Measurements from ENCODE around the gene MEIS3. TPM values are rescaled to one million over a fixed set of nuclear protein-coding genes. Genes with fewer than 3 reads are reported as not detected.

The MEIS3 gene
- total RNA-seq, 3 donors from 2014 or later = 2.1 to 11.6 (median 4.2) TPM

- ATAC-seq (no peak), DNase-seq (no peak)
- Histone ChIP-seq H3K4me1 (ENCODE audit: low read depth) (peaks cover 7% of the 10 kb centered on the region), H3K9me3 (no peaks in the 10 kb centered on the region), H3K4me3 (no peak overlapping the region), H3K36me3 (ENCODE audit: low read depth) (no peaks in the 10 kb centered on the region)
- TF ChIP-seq, protein P1, sequence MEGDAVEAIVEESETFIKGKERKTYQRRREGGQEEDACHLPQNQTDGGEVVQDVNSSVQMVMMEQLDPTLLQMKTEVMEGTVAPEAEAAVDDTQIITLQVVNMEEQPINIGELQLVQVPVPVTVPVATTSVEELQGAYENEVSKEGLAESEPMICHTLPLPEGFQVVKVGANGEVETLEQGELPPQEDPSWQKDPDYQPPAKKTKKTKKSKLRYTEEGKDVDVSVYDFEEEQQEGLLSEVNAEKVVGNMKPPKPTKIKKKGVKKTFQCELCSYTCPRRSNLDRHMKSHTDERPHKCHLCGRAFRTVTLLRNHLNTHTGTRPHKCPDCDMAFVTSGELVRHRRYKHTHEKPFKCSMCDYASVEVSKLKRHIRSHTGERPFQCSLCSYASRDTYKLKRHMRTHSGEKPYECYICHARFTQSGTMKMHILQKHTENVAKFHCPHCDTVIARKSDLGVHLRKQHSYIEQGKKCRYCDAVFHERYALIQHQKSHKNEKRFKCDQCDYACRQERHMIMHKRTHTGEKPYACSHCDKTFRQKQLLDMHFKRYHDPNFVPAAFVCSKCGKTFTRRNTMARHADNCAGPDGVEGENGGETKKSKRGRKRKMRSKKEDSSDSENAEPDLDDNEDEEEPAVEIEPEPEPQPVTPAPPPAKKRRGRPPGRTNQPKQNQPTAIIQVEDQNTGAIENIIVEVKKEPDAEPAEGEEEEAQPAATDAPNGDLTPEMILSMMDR (IDR thresholded peaks at IDR 0.05) = no peak
- intact Hi-C loops (cut with DNase I, micrococcal nuclease) = no loop called here
Measured at GRCh38 chr19:47459477-47459876, 40.1 kb upstream of the MEIS3 start.

GRCh38 chr19:47458672-47459071 is 39.3 kb upstream of the MEIS3 start:
- Histone ChIP-seq H3K4me1 (ENCODE audit: low read depth) (peaks cover 7% of the 10 kb centered on the region), H3K36me3 (ENCODE audit: low read depth) (no peaks in the 10 kb centered on the region), H3K4me3 (no peak overlapping the region), H3K9me3 (no peaks in the 10 kb centered on the region)
- TF ChIP-seq, protein P1 (IDR thresholded peaks at IDR 0.05) = no peak
- no peak for DNase-seq
- ATAC-seq = no peak
- intact Hi-C loops (cut with DNase I, micrococcal nuclease) = no loop called here

GRCh38 chr19:47456721-47457474 is 37.6 kb upstream of the MEIS3 start:
- DNase-seq = no peak
- intact Hi-C loops (cut with DNase I, micrococcal nuclease) = no loop called here
- H3K36me3 ChIP-seq (ENCODE audit: low read depth) = no peaks in the 10 kb centered on the region
- H3K4me1 ChIP-seq (ENCODE audit: low read depth) = peaks cover 7% of the 10 kb centered on the region
- TF ChIP-seq, protein P1 (IDR thresholded peaks at IDR 0.05) = no peak
- H3K4me3 ChIP-seq = no peak overlapping the region
- peak; percentile 34 for ATAC-seq
- no peaks in the 10 kb centered on the region for H3K9me3 ChIP-seq

- Histone ChIP-seq H3K4me1 (ENCODE audit: low read depth) (peaks cover 9% of the 10 kb centered on the region), H3K36me3 (ENCODE audit: low read depth) (no peaks in the 10 kb centered on the region), H3K9me3 (no peaks in the 10 kb centered on the region), H3K4me3 (no peak overlapping the region)
- intact Hi-C loops (cut with DNase I, micrococcal nuclease) = no loop called here
- no peak for ATAC-seq
- TF ChIP-seq, protein P1 (IDR thresholded peaks at IDR 0.05) = no peak
- DNase-seq = no peak
Measured at GRCh38 chr19:47450478-47450877, 31.2 kb upstream of the MEIS3 start.

- ATAC-seq (no peak), DNase-seq (no peak)
- intact Hi-C loops (cut with DNase I, micrococcal nuclease) = no loop called here
- Histone ChIP-seq H3K4me1 (ENCODE audit: low read depth) (peaks cover 9% of the 10 kb centered on the region), H3K36me3 (ENCODE audit: low read depth) (no peaks in the 10 kb centered on the region), H3K4me3 (no peak overlapping the region), H3K9me3 (no peaks in the 10 kb centered on the region)
- TF ChIP-seq, protein P1 (IDR thresholded peaks at IDR 0.05) = no peak
Measured at GRCh38 chr19:47448360-47448727, 29.0 kb upstream of the MEIS3 start.

Data from mucosa of descending colon (tissue), 3 donors.